Peyer's patch (tissue), 4 donors: Measurements from ENCODE around the gene PPP1R16B. TPM values are rescaled to one million over a fixed set of nuclear protein-coding genes. Genes with fewer than 3 reads are reported as not detected.

Experiments used
- DNase-seq, 3 donors: peaks; one replicate each; pipeline ENCODE4 v3.0.0-alpha.2; 2017 to 2019
- H3K27ac ChIP-seq, 4 donors: fragments of 200-600 bp; sonication (generic); one replicate each; pipeline ENCODE4 v1.5.1; 2016 to 2019
- H3K27me3 ChIP-seq, 2 donors: fragments of 200-600 bp; sonication (generic); one replicate each; pipeline ENCODE4 v1.5.1; 2019
- H3K36me3 ChIP-seq, 3 donors: fragments of 200-600 bp; sonication (generic); one replicate each; pipeline ENCODE4 v1.5.1; 2016 to 2019
- H3K4me1 ChIP-seq, 4 donors: fragments of 200-600 bp; sonication (generic); one replicate each; pipeline ENCODE4 v1.5.1; 2016 to 2019
- H3K4me3 ChIP-seq, 4 donors: fragments of 200-600 bp; sonication (generic); 1 replicate in 3 of 4; 2 replicates in 1 of 4; pipeline ENCODE4 v1.5.1; 2016 to 2019; ENCODE audit warnings: mild to moderate bottlenecking in 1 of 4
- H3K9me3 ChIP-seq, 4 donors: fragments of 200-600 bp; sonication (generic); one replicate each; pipeline ENCODE4 v1.5.1; 2016 to 2019; ENCODE audit warnings: mild to moderate bottlenecking in 1 of 4
- POLR2A ChIP-seq, 2 donors: fragments of 450-650 bp; IDR thresholded peaks; one replicate each; pipeline ENCODE4 v1.5.1; 2017; ENCODE audit warnings: antibody characterized with exemption in 2 of 2, mild to moderate bottlenecking in 2 of 2, moderate library complexity in 2 of 2
- total RNA-seq, 4 donors: library from RNA; depleted of rRNA; stranded (reverse); fragments of >200 nt; gene quantifications; one replicate each; pipeline ENCODE4 v1.1.0, GENCODE V29; 2016
- TF ChIP-seq, protein P1 (sequence below), 6 experiments: fragments of 450-650 bp in 4 of 6; fragments of 200-600 bp in 2 of 6; sonication (generic) in 1 of 6; IDR thresholded peaks; one replicate each; pipeline ENCODE4 v1.5.1; 2017 to 2019; ENCODE audit warnings: antibody characterized with exemption in 6 of 6, mild to moderate bottlenecking in 3 of 6, moderate library complexity in 1 of 6

Gene PPP1R16B
- total RNA-seq, 4 donors from 2014 or later, result 3.2 to 41.3 (median 7.2) TPM

DNA sequence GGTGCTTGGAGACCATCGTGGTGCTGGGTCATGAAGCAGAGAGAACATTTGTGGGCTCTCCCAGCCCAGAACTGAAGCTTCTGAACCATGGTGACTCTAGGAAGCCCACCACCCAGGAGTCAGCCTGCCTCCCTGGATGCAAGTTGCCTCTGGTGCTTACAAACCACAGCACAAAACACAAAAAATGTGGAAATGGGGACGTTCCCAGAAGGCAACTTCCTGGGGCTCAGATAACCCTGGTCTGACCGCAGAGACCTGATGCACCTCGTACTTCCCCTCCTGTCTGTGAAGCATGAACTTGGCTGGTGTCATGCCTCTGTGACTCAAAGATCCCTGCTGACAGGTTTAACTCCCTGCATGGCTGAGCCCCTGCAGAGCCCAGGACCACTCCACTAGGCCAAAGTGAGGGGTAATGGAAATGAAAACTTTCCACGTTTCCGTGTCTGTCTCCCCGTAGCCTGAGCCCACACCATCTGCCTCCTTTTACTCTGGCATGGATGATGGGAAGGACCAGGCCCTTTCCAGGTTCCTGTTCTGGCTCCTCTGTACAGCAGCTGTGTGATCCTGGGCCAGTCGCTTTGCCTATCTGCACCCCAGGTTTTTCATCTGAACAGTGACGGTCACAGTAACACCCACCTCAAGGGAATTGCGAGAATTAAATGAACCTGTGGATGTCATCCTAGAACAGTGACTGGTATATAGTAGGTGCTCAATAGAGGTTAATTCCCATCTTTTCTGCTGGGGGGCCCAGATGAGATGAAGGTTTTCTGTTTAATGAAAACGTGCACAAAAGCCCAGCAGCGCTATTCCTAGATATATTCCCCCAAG is 57.7 kb downstream of the PPP1R16B start:
- peak overlapping the region; percentile 52 to 83 (median 69) for H3K27ac ChIP-seq
- H3K9me3 ChIP-seq, result no peaks in the 10 kb centered on the region
- peaks cover 0 to 53% (median 18%) of the 10 kb centered on the region in 4 donors for H3K4me1 ChIP-seq
- TF ChIP-seq, protein P1, sequence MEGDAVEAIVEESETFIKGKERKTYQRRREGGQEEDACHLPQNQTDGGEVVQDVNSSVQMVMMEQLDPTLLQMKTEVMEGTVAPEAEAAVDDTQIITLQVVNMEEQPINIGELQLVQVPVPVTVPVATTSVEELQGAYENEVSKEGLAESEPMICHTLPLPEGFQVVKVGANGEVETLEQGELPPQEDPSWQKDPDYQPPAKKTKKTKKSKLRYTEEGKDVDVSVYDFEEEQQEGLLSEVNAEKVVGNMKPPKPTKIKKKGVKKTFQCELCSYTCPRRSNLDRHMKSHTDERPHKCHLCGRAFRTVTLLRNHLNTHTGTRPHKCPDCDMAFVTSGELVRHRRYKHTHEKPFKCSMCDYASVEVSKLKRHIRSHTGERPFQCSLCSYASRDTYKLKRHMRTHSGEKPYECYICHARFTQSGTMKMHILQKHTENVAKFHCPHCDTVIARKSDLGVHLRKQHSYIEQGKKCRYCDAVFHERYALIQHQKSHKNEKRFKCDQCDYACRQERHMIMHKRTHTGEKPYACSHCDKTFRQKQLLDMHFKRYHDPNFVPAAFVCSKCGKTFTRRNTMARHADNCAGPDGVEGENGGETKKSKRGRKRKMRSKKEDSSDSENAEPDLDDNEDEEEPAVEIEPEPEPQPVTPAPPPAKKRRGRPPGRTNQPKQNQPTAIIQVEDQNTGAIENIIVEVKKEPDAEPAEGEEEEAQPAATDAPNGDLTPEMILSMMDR (IDR thresholded peaks at IDR 0.05), result peak in 1 of 6 experiments; percentile 3
- TF ChIP-seq POLR2A (IDR thresholded peaks at IDR 0.05), result no peak
- DNase-seq, result peak in 2 of 3 donors; percentile 81 to 85
- H3K27me3 ChIP-seq, result no peaks in the 10 kb centered on the region
- H3K36me3 ChIP-seq, result no peaks in the 10 kb centered on the region
- no peak overlapping the region for H3K4me3 ChIP-seq

GRCh38 chr20:38864662-38865061 is 59.2 kb downstream of the PPP1R16B start:
- Histone ChIP-seq H3K9me3 (no peaks in the 10 kb centered on the region), H3K27ac (peak overlapping the region in 3 of 4 donors; percentile 13 to 83 (median 35)), H3K27me3 (no peaks in the 10 kb centered on the region), H3K4me1 (peaks cover 0 to 49% (median 15%) of the 10 kb centered on the region in 4 donors), H3K36me3 (no peaks in the 10 kb centered on the region), H3K4me3 (no peak overlapping the region)
- no peak for TF ChIP-seq POLR2A (IDR thresholded peaks at IDR 0.05)
- TF ChIP-seq, protein P1 (IDR thresholded peaks at IDR 0.05), result no peak
- no peak for DNase-seq

DNA sequence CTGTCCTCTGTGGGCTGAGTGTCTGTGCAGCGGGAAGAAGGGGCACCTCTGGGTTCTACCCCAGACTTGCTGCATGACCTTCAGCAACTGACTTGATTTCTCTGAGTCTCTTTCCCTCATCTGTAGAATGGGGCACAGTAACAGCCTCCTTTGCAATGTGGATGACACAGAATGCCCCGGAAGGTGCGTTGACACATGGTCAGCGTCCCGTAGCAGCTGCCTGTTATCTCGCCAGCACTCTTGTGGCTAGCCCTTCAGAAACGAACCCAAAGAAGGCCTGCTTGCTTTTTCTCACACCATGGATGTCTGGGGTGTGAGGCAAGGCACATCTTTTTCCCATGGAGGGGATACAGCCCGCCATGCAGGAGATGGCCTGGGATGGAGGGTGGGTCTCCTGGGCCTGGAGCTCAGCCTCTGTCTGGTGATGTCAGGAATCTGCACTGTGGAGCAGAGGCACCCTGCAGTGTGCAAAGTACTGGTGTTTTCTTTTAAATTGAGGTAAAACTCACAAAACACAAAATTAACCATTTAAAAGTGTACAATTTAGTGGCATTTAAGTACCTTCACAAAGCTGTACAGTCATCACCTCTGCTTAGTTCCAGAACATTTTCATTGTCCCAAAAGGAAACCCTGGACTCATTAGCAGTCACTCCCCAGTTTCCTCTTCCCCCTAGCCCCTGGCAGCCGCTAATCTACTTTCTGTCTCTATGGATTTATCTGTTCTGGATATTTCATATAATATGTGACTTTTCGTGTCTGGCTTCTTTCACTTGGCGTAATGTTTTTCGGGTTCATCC is 61.0 kb downstream of the PPP1R16B start:
- DNase-seq, result no peak
- Histone ChIP-seq H3K4me3 (no peak overlapping the region), H3K9me3 (no peaks in the 10 kb centered on the region), H3K27me3 (no peaks in the 10 kb centered on the region), H3K27ac (peak overlapping the region in 1 of 4 donors; percentile 83), H3K4me1 (peaks cover 0 to 47% (median 25%) of the 10 kb centered on the region in 4 donors), H3K36me3 (no peaks in the 10 kb centered on the region)
- TF ChIP-seq, protein P1 (IDR thresholded peaks at IDR 0.05), result no peak
- TF ChIP-seq POLR2A (IDR thresholded peaks at IDR 0.05), result no peak

DNA sequence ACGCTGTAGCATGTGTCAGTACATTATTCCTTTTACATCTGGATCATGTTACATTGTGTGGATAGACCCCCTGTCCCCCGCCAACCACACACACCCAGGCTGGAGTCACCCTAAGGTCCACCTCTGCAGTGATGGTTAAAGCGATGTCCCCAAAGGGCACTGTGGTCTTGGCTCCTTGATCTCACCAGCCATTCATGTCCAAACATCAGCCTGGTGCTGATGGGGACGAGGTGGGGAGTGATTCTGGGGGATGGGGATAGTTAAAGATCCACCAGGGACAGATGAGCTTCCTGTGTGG is 61.5 kb downstream of the PPP1R16B start:
- H3K27me3 ChIP-seq, result no peaks in the 10 kb centered on the region
- H3K4me3 ChIP-seq, result no peak overlapping the region
- DNase-seq, result no peak
- peaks cover 0 to 43% (median 29%) of the 10 kb centered on the region in 4 donors for H3K4me1 ChIP-seq
- peak overlapping the region in 1 of 4 donors; percentile 32 for H3K27ac ChIP-seq
- H3K36me3 ChIP-seq, result no peaks in the 10 kb centered on the region
- H3K9me3 ChIP-seq, result no peaks in the 10 kb centered on the region
- TF ChIP-seq POLR2A (IDR thresholded peaks at IDR 0.05), result no peak
- TF ChIP-seq, protein P1 (IDR thresholded peaks at IDR 0.05), result no peak

GRCh38 chr20:38870733-38871559 is 65.4 kb downstream of the PPP1R16B start:
- Histone ChIP-seq H3K4me3 (peak overlapping the region in 1 of 4 donors; percentile 19), H3K36me3 (no peaks in the 10 kb centered on the region), H3K27me3 (no peaks in the 10 kb centered on the region), H3K4me1 (peaks cover 3 to 47% (median 35%) of the 10 kb centered on the region in 4 donors), H3K27ac (peak overlapping the region; percentile 64 to 88 (median 82)), H3K9me3 (no peaks in the 10 kb centered on the region)
- peak in 2 of 3 donors; percentile 73 to 86 for DNase-seq
- no peak for TF ChIP-seq POLR2A (IDR thresholded peaks at IDR 0.05)
- TF ChIP-seq, protein P1 (IDR thresholded peaks at IDR 0.05), result no peak
